HepG2 (cell line): ENCODE data around the gene CHEK2. TPM values are rescaled to one million over a fixed set of nuclear protein-coding genes. Genes with fewer than 3 reads are reported as not detected.
A peak's percentile ranks its signal among the peaks of the same experiment; 100 is the strongest.

Experiments
- ELF3 ChIP-seq: IDR thresholded peaks from 2 replicates; pipeline ENCODE4 v1.6.1; 2016; ENCODE audit warnings: missing genetic modification reagents, missing compliant biosample characterization
- KAT7 ChIP-seq: IDR thresholded peaks from 2 replicates; pipeline ENCODE4 v1.6.1; 2018; ENCODE audit warnings: borderline replicate concordance, missing compliant biosample characterization
- KIAA2018 ChIP-seq: sonication (generic); formaldehyde crosslinking; IDR thresholded peaks from 2 replicates; pipeline ENCODE4 v1.5.0; 2020; ENCODE audit warnings: mild to moderate bottlenecking, missing genetic modification reagents, borderline replicate concordance
- NFE2L1 ChIP-seq: sonication (generic); formaldehyde crosslinking; IDR thresholded peaks from 2 replicates; pipeline ENCODE4 v1.4.0; 2020; ENCODE audit warnings: missing genetic modification reagents, mild to moderate bottlenecking, borderline replicate concordance
- NR2F6 ChIP-seq, 2 experiments: IDR thresholded peaks; 2 replicates each; pipeline ENCODE4 v1.6.1; 2016; ENCODE audit warnings: antibody characterized with exemption in 1 of 2, mild to moderate bottlenecking in 1 of 2
- RAD51 ChIP-seq: fragments of 450-650 bp; IDR thresholded peaks from 2 replicates; pipeline ENCODE4 v1.6.1; 2016; ENCODE audit warnings: borderline replicate concordance
- RBAK ChIP-seq: sonication (generic); formaldehyde crosslinking; IDR thresholded peaks from 2 replicates; pipeline ENCODE4 v1.5.1; 2020; ENCODE audit warnings: mild to moderate bottlenecking, missing genetic modification reagents
- SKI ChIP-seq: fragments of 450-650 bp; IDR thresholded peaks from one replicate; pipeline ENCODE4 v1.6.1; 2018; ENCODE audit warnings: mild to moderate bottlenecking; ENCODE audit not compliant: partially characterized antibody
- SRSF4 ChIP-seq: fragments of 200-400 bp; formaldehyde crosslinking; IDR thresholded peaks from one replicate; pipeline ENCODE4 v1.6.1; 2018; ENCODE audit warnings: mild to moderate bottlenecking, low read depth, low read length, moderate library complexity; ENCODE audit not compliant: poor library complexity, severe bottlenecking
- TFE3 ChIP-seq: IDR thresholded peaks from 2 replicates; pipeline ENCODE4 v1.6.1; 2016
- ZNF773 ChIP-seq: sonication (generic); formaldehyde crosslinking; IDR thresholded peaks from 2 replicates; pipeline ENCODE4 v1.4.0; 2020; ENCODE audit warnings: missing genetic modification reagents, borderline replicate concordance
- ZNF839 ChIP-seq: sonication (generic); formaldehyde crosslinking; IDR thresholded peaks from 2 replicates; pipeline ENCODE4 v1.4.0; 2020; ENCODE audit warnings: missing genetic modification reagents, mild to moderate bottlenecking, borderline replicate concordance
- polyA plus RNA-seq, 8 experiments: library from polyadenylated mRNA; depleted of rRNA in 3 of 8; stranded (reverse) in 7 of 8; unstranded in 1 of 8; fragments of >200 nt; fragmentation: Illumina TruSeq in 4 of 8; extraction: Trizol in 4 of 8; gene quantifications; 2 replicates each; pipeline versions ENCODE4 v1.2.1 to v1.2.3, GENCODE V29; 2011 to 2016; ENCODE audit warnings: low read depth in 4 of 8, missing spikeins in 1 of 8, mixed read lengths in 1 of 8; ENCODE audit not compliant: insufficient read depth in 1 of 8
- total RNA-seq, 5 experiments: library from RNA; depleted of rRNA; stranded (reverse); fragments of >200 nt; fragmentation: Illumina TruSeq; extraction: Trizol; gene quantifications; 2 replicates each; pipeline ENCODE4 v1.2.3, GENCODE V29; 2016; ENCODE audit warnings: low read depth in 1 of 5
- TF ChIP-seq, protein P1 (sequence below): sonication (generic); formaldehyde crosslinking; IDR thresholded peaks from 2 replicates; pipeline ENCODE4 v1.4.0; 2020; ENCODE audit warnings: missing genetic modification reagents

Gene CHEK2
- total and polyA plus RNA-seq, 2 of the 13 experiments (the other 11 are each of a cell fraction or from before 2014, with no cell fraction given), result 27.0 to 40.5 TPM

GRCh38 chr22:28741785-28742561, at the start of gene CHEK2, which contains the start of gene HSCB (continued):
- TF ChIP-seq ELF3, result no peak
- 0 out of 2 replicates have a peak, but pooled peaks have one; percentile 25 for TF ChIP-seq ZNF839
- TF ChIP-seq RAD51, result no peak; the same call in 1 of the 2 replicates
- TF ChIP-seq KIAA2018, result no peak
- TF ChIP-seq NR2F6 (IDR thresholded peaks at IDR 0.05), result no peak
- no peak for TF ChIP-seq NR2F6 (CRISPR knock-in tag; IDR thresholded peaks at IDR 0.05)
- TF ChIP-seq, protein P1, sequence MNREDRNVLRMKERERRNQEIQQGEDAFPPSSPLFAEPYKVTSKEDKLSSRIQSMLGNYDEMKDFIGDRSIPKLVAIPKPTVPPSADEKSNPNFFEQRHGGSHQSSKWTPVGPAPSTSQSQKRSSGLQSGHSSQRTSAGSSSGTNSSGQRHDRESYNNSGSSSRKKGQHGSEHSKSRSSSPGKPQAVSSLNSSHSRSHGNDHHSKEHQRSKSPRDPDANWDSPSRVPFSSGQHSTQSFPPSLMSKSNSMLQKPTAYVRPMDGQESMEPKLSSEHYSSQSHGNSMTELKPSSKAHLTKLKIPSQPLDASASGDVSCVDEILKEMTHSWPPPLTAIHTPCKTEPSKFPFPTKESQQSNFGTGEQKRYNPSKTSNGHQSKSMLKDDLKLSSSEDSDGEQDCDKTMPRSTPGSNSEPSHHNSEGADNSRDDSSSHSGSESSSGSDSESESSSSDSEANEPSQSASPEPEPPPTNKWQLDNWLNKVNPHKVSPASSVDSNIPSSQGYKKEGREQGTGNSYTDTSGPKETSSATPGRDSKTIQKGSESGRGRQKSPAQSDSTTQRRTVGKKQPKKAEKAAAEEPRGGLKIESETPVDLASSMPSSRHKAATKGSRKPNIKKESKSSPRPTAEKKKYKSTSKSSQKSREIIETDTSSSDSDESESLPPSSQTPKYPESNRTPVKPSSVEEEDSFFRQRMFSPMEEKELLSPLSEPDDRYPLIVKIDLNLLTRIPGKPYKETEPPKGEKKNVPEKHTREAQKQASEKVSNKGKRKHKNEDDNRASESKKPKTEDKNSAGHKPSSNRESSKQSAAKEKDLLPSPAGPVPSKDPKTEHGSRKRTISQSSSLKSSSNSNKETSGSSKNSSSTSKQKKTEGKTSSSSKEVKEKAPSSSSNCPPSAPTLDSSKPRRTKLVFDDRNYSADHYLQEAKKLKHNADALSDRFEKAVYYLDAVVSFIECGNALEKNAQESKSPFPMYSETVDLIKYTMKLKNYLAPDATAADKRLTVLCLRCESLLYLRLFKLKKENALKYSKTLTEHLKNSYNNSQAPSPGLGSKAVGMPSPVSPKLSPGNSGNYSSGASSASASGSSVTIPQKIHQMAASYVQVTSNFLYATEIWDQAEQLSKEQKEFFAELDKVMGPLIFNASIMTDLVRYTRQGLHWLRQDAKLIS (CRISPR knock-in tag), result no peak
- TF ChIP-seq SKI, result no peak
- no peak for TF ChIP-seq RBAK
- 0 out of 2 replicates have a peak, but pooled peaks have one; percentile 39 for TF ChIP-seq TFE3
- no peak for TF ChIP-seq ZNF773
- TF ChIP-seq NFE2L1 (CRISPR knock-in tag), result no peak
- TF ChIP-seq KAT7 (CRISPR knock-in tag), result no peak
- TF ChIP-seq SRSF4, result no peak
